HG03139 (cell line): ENCODE results near the gene GAPT.
"Not testable (repeated sequence)": the region's sequence is repeated elsewhere in the genome, so short reads cannot be mapped to it uniquely, and the experiment has no call there.

Source experiments
- ATAC-seq: cut with Tn5 transposase; IDR thresholded peaks from one replicate; pipeline ENCODE4 v1.9.1; 2021; ENCODE audit not compliant: unreplicated experiment

GAPT gene

GRCh38 chr5:58503390-58504046 lies 12.3 kb downstream of the GAPT start:
- no peak for ATAC-seq

- ATAC-seq: no peak
These were observed 13.5 kb downstream of the GAPT start for GRCh38 chr5:58504766-58505165.

- ATAC-seq: no peak
These were observed 14.3 kb downstream of the GAPT start for GRCh38 chr5:58505502-58505901.

- ATAC-seq: peak; percentile 82
These were observed 14.9 kb downstream of the GAPT start for GRCh38 chr5:58505971-58506640.

- no peak for ATAC-seq
These were observed 16.5 kb downstream of the GAPT start for GRCh38 chr5:58507715-58508114.

GRCh38 chr5:58517198-58517597 lies 26.0 kb downstream of the GAPT start:
- ATAC-seq: no peak

- ATAC-seq: no peak
These were observed 32.7 kb downstream of the GAPT start for GRCh38 chr5:58523956-58524355.

- no peak for ATAC-seq
These were observed 33.3 kb downstream of the GAPT start for GRCh38 chr5:58524571-58524970.

- ATAC-seq: no peak
These were observed 39.8 kb downstream of the GAPT start for GRCh38 chr5:58530942-58531490.

GRCh38 chr5:58541935-58542334 lies 50.7 kb downstream of the GAPT start:
- not testable (repeated sequence) for ATAC-seq

- ATAC-seq: no peak
These were observed 51.5 kb downstream of the GAPT start for GRCh38 chr5:58542709-58543108.

GRCh38 chr5:58543723-58544122 lies 52.5 kb downstream of the GAPT start:
- no peak for ATAC-seq

GRCh38 chr5:58544195-58544594 lies 53.0 kb downstream of the GAPT start:
- ATAC-seq: no peak

GRCh38 chr5:58544926-58545325 lies 53.7 kb downstream of the GAPT start:
- no peak for ATAC-seq

GRCh38 chr5:58545912-58546311 lies 54.7 kb downstream of the GAPT start:
- peak; percentile 97 for ATAC-seq
